Progenitor cell of endocrine pancreas (in vitro differentiated cells): ENCODE measurements around the gene EIF4E. TPM values are rescaled to one million over a fixed set of nuclear protein-coding genes. Genes with fewer than 3 reads are reported as not detected.

Experiments
- DNase-seq: peaks from one replicate; pipeline ENCODE4 v3.0.0; 2021; ENCODE audit warnings: low spot score; ENCODE audit not compliant: unreplicated experiment
- H3K27ac Mint-ChIP-seq: 2 replicates; pipeline ENCODE4 v1.8.0; 2021; ENCODE audit warnings: mild to moderate bottlenecking, moderate library complexity, mixed read lengths
- H3K27me3 Mint-ChIP-seq: 2 replicates; pipeline ENCODE4 v1.8.0; 2021; ENCODE audit warnings: mixed read lengths
- H3K36me3 Mint-ChIP-seq: 2 replicates; pipeline ENCODE4 v1.8.0; 2022; ENCODE audit warnings: mixed read lengths; ENCODE audit not compliant: insufficient read depth
- H3K4me1 Mint-ChIP-seq: 2 replicates; pipeline ENCODE4 v1.8.0; 2021; ENCODE audit warnings: low read depth, mixed read lengths
- H3K4me3 Mint-ChIP-seq: 2 replicates; pipeline ENCODE4 v1.8.0; 2021; ENCODE audit warnings: low read depth, mild to moderate bottlenecking, moderate library complexity, mixed read lengths
- H3K9me3 Mint-ChIP-seq: 2 replicates; pipeline ENCODE4 v1.8.0; 2021; ENCODE audit warnings: low read depth, mixed read lengths
- total RNA-seq: library from RNA; stranded (reverse); gene quantifications from 2 replicates; pipeline ENCODE4 v1.2.1, GENCODE V29; 2021
- TF ChIP-seq, protein P1 (sequence below): fragments of 200-600 bp; sonication (generic); IDR thresholded peaks from one replicate; pipeline ENCODE4 v1.5.0; 2021; ENCODE audit warnings: antibody characterized with exemption, mild to moderate bottlenecking; ENCODE audit not compliant: unreplicated experiment

EIF4E gene
- total RNA-seq, 1 donor from 2014 or later = 97.7 TPM

DNA sequence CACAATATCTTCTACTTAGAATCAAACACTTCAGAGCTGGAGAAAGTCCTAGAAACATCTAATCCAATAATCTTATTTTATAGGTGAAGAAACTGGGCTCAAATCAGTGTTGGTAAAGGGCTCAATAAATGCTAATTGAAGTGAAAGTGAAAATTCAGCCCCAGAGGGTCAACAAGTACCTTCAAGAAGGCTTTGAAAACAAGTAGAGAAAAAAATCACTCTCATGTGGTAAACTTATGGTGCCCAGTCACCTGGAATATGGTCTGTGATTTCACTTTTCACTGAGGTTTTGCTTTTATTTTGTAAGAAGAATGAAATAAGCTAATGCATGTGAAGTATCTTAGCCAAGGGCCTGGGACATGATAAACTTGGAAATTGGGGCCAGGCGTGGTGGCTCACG is 29.1 kb upstream of the EIF4E start:
- H3K27ac Mint-ChIP-seq = no peak overlapping the region
- no peaks in the 10 kb centered on the region for H3K27me3 Mint-ChIP-seq
- no peaks in the 10 kb centered on the region for H3K9me3 Mint-ChIP-seq
- no peak overlapping the region for H3K4me3 Mint-ChIP-seq
- TF ChIP-seq, protein P1, sequence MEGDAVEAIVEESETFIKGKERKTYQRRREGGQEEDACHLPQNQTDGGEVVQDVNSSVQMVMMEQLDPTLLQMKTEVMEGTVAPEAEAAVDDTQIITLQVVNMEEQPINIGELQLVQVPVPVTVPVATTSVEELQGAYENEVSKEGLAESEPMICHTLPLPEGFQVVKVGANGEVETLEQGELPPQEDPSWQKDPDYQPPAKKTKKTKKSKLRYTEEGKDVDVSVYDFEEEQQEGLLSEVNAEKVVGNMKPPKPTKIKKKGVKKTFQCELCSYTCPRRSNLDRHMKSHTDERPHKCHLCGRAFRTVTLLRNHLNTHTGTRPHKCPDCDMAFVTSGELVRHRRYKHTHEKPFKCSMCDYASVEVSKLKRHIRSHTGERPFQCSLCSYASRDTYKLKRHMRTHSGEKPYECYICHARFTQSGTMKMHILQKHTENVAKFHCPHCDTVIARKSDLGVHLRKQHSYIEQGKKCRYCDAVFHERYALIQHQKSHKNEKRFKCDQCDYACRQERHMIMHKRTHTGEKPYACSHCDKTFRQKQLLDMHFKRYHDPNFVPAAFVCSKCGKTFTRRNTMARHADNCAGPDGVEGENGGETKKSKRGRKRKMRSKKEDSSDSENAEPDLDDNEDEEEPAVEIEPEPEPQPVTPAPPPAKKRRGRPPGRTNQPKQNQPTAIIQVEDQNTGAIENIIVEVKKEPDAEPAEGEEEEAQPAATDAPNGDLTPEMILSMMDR = no peak
- no peaks in the 10 kb centered on the region for H3K36me3 Mint-ChIP-seq
- no peak for DNase-seq
- no peaks in the 10 kb centered on the region for H3K4me1 Mint-ChIP-seq

- H3K27ac Mint-ChIP-seq = no peak overlapping the region
- no peaks in the 10 kb centered on the region for H3K4me1 Mint-ChIP-seq
- H3K27me3 Mint-ChIP-seq = no peaks in the 10 kb centered on the region
- DNase-seq = no peak
- H3K9me3 Mint-ChIP-seq = no peaks in the 10 kb centered on the region
- TF ChIP-seq, protein P1 = no peak
- H3K4me3 Mint-ChIP-seq = no peak overlapping the region
- H3K36me3 Mint-ChIP-seq = no peaks in the 10 kb centered on the region
These were observed 26.3 kb upstream of the EIF4E start for GRCh38 chr4:98955229-98955628.

DNA sequence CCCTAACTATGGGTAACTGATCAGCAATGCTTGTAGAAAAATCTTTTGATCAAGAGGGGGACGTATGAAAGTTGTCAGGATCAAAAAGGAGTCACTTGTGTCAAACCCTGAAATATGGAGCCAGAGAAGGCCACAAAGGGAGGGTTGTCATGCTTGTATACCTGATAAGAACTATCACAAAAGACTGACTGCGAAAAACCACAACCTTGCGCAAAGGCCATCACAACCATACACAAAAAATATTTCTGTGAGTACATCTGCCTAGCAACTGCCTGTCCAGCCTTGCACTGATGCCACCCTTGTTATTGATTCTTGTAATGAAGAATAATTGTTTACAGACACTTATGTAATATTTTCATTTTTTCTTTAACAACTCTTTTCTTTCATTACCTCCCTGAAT is 22.8 kb upstream of the EIF4E start:
- Mint-ChIP-seq H3K27me3 (no peaks in the 10 kb centered on the region), H3K27ac (no peak overlapping the region), H3K36me3 (no peaks in the 10 kb centered on the region)

DNA sequence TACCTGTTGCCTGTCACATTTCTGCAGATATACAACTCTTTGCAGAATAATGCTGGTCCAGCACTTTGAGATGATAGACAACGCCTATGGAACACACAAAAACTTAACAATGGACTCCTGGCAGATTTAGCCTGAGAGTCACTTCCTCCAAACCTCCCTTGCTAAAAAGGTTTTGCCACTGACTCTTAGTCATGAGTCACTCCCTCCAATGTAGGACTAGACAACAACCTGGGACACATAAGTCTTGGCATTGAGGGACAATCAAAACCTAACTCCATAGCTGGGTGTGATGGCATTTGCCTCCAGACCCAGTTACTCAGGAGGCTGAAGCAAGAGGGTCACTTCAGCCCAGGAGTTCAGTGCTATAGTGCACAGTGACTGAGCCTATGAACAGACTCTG is 22.0 kb upstream of the EIF4E start:
- Mint-ChIP-seq H3K36me3 (no peaks in the 10 kb centered on the region), H3K27me3 (no peaks in the 10 kb centered on the region), H3K4me3 (no peak overlapping the region), H3K9me3 (no peaks in the 10 kb centered on the region), H3K4me1 (no peaks in the 10 kb centered on the region), H3K27ac (no peak overlapping the region)
- DNase-seq = no peak
- TF ChIP-seq, protein P1 = no peak

More for the DNA sequence above, 22.8 kb upstream of the EIF4E start:
- DNase-seq = no peak
- TF ChIP-seq, protein P1 = no peak
- Mint-ChIP-seq H3K4me3 (no peak overlapping the region), H3K9me3 (no peaks in the 10 kb centered on the region), H3K4me1 (no peaks in the 10 kb centered on the region)

DNA sequence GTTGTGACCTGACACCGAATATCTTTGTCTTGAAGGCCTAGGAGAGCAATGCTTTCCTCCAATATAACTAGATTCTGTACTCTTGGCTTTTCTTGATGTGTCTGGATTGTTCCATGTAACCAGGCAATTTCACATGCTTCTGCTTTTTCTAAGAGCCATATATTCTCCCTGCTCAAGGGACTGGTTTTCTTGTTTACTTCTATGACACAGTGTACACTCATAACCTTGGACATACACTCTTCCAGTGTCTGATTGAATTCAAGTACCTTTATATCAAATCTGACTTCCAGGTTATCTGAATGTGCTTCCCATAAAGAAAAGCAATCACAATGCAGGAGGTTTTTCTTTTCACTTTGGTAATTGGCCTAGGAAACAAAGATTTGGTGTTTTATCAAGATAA is 17.4 kb upstream of the EIF4E start:
- H3K4me3 Mint-ChIP-seq = no peak overlapping the region
- H3K27me3 Mint-ChIP-seq = no peaks in the 10 kb centered on the region
- TF ChIP-seq, protein P1 = no peak
- no peaks in the 10 kb centered on the region for H3K4me1 Mint-ChIP-seq
- H3K9me3 Mint-ChIP-seq = no peaks in the 10 kb centered on the region
- no peaks in the 10 kb centered on the region for H3K36me3 Mint-ChIP-seq
- H3K27ac Mint-ChIP-seq = no peak overlapping the region
- DNase-seq = no peak
